ENCODE results near the gene HOXA4.

Gene HOXA4

DNA sequence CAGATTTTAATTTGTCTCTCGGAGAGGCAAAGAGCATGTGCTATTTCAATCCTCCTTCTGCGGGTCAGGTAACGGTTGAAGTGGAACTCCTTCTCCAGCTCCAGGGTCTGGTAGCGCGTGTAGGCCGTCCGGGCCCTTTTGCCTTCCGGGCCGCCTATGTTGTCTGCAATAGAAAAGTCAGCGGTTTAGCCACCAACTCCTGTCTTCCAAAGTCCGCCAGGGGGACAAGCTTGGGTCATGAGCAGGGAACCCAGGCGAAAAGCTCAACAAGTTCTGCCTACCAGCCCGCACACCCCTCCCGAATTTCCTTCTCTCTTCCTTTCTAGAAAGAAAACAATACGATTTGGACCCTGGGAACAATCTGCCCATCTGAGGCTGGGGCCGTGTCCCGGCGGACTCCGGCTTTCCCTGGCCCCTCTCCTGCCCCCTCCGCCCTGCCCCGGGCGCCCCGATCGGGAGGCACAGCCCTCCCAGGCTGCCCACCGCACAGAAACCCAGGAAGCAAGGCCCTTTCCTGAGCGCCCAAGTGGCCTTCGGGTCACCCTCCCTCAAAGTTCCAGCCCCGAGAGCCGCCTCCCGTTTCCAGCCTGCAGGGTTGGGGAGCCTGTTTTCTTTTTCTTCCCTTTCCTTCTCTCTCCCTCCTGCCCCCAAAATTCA lies 11.5 kb upstream of the HOXA4 start:
- no peak for TF ChIP-seq CTCF (IDR thresholded peaks at IDR 0.05; ENCODE audit: extremely low read depth, missing control alignments)
- no peak for DNase-seq (ENCODE audit: low spot score)

DNA sequence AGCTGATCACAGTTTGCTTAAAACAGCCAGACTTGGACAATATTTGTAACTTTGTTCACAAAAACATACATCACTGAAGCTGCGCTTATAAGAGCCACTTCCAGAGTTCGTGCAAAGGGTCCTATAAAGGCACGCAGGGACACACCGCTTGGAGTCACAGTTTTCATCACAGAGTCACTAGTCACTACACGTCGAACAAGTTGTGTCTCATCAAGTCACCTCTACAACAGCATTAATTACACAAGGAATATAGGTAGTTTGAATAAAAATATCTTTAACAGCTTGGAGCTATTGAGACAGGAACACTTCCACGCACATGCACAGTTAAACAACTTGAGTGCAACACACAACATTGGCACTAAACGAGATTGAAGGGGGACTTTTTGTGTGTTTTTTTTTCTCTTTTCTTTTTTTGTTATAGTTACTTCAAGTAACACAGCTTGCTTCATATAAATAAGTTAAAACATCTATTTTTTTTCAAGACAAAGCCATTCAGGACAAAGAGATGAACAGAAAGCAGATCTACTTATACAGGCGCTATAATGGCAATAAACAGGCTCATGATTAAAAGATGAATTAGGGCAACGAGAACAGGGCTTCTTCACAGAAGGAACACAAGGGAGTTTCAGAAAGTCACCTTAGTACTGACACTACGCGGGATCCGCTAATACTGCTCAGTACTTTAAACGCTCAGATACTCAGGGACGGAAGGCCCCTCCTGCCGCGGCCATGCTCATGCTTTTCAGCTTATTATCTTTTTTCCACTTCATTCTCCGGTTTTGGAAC lies 10.8 kb upstream of the HOXA4 start:
- no peak for TF ChIP-seq CTCF (IDR thresholded peaks at IDR 0.05; ENCODE audit: extremely low read depth, missing control alignments)
- no peak for DNase-seq (ENCODE audit: low spot score)

DNA sequence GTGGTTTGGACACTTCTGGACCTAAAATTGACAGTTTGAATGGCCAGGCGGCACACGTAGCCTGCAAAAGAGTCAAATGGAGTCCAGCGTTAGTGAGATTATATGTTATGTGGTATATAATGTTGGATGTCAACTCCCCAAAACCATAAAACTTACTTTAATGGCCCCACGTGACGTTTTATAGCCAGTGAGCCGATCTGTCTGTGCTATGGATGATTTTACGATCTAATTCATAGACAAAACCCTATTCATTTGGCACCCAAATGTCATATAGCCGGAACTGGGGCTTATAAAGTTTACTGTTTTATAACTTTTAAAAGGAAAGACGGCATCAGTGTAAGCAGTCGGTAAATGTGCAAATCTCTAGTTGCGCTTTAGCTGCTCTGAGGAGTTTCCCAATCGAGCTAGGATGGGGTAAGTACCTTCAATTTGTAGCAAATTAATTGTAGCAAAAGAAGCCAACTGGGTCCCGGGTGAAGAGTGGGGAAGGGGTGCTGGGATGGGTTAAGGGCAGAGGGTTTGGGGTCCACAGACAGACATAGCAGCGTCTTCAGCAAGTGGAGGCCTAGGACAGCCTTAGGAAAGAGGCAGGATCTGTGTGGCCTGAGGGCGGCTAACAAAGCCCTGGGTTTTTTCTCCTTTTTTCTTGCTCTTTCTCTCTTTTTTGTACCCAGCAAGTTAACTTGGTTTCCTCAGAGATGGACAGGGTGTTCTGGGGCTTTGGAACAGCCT lies 9.7 kb upstream of the HOXA4 start:
- no peak for DNase-seq (ENCODE audit: low spot score)
- TF ChIP-seq CTCF (IDR thresholded peaks at IDR 0.05; ENCODE audit: extremely low read depth, missing control alignments) = no peak

GRCh38 chr7:27139334-27140125 lies 9.0 kb upstream of the HOXA4 start:
- DNase-seq (ENCODE audit: low spot score) = no peak
- TF ChIP-seq CTCF (IDR thresholded peaks at IDR 0.05; ENCODE audit: extremely low read depth, missing control alignments) = no peak

GRCh38 chr7:27138985-27139333 lies 8.4 kb upstream of the HOXA4 start:
- no peak for DNase-seq (ENCODE audit: low spot score)
- TF ChIP-seq CTCF (IDR thresholded peaks at IDR 0.05; ENCODE audit: extremely low read depth, missing control alignments) = no peak

DNA sequence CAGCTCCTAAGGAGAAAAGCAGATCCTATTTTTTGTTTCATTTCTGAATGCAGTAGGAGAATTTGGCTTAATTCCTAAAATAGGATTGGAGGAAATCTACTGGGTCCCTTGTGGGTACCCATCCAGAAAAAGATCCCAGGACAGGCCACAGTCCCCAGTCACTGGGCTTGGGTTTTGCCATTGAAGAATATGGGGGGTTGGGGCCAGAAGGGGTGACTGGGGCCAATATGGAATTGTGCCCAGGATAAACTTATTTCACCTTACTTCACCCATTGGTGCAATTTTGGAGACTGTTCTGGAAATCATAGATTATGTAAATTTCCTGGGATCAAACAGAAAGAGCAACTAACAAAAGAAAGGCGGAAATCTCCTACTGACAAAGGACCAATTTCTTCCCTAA lies 7.9 kb upstream of the HOXA4 start:
- DNase-seq (ENCODE audit: low spot score) = no peak
- TF ChIP-seq CTCF (IDR thresholded peaks at IDR 0.05; ENCODE audit: extremely low read depth, missing control alignments) = no peak

Data from GM20000 (cell line).